GM12873 (cell line): Measurements from ENCODE around the gene CPT1A.

ENCODE experiments used
- TF ChIP-seq, protein P1 (sequence below): IDR thresholded peaks from 2 replicates; pipeline ENCODE4 v1.5.1; 2012; ENCODE audit warnings: low read depth, mild to moderate bottlenecking, moderate library complexity, low read length, control low read depth; ENCODE audit not compliant: insufficient read depth; ENCODE audit errors: missing control alignments

CPT1A gene

DNA sequence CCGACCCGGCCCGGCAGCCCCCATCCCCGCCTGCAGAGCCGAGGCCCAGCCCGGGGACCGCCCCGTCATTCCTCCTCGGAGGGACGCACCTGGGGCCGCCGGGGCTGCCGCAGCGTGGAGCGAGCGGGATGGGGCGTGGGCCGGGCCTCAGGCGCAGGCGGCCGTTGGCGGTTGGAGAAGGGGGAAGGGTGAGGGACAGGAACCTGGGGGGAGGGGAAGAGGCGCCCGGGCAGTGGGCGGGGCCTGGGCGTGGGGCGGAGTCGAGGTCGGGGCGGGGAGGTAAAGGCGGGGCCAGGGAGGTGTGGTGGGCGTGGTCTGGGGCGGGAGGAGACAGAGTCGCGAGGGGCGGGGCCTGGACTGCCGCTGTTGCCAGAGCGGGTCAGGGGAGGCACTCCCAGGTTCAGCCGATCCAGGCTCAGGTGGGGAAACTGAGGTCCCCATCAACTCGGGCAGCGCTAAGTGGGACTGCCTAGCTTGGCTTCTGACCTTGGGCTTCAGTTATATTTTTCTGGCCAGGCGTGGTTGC lies 90.3 kb downstream of the CPT1A start, which contains the start of gene TESMIN:
Gene TESMIN (minus strand): TSS at position 190 of the 526 bp plus-strand sequence. CDS start 860 bp downstream, outside the sequence.
- TF ChIP-seq, protein P1, sequence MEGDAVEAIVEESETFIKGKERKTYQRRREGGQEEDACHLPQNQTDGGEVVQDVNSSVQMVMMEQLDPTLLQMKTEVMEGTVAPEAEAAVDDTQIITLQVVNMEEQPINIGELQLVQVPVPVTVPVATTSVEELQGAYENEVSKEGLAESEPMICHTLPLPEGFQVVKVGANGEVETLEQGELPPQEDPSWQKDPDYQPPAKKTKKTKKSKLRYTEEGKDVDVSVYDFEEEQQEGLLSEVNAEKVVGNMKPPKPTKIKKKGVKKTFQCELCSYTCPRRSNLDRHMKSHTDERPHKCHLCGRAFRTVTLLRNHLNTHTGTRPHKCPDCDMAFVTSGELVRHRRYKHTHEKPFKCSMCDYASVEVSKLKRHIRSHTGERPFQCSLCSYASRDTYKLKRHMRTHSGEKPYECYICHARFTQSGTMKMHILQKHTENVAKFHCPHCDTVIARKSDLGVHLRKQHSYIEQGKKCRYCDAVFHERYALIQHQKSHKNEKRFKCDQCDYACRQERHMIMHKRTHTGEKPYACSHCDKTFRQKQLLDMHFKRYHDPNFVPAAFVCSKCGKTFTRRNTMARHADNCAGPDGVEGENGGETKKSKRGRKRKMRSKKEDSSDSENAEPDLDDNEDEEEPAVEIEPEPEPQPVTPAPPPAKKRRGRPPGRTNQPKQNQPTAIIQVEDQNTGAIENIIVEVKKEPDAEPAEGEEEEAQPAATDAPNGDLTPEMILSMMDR: no peak

DNA sequence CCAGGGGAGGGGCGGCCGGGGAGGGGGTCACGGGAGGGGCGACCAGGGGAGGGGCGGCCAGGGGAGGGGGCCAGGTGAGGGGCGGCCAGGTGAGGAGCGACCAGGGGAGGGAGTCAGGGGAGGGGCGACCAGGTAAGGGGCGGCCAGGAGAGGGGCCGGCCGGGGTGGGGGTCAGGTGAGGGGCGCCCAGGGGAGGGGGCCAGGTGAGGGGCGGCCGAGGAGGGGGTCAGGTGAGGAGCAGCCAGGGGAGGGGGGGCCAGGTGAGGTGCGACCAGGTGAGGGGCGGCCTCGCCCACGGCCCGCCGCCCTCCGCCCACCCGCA lies 90.8 kb downstream of the CPT1A start:
- TF ChIP-seq, protein P1: no peak

DNA sequence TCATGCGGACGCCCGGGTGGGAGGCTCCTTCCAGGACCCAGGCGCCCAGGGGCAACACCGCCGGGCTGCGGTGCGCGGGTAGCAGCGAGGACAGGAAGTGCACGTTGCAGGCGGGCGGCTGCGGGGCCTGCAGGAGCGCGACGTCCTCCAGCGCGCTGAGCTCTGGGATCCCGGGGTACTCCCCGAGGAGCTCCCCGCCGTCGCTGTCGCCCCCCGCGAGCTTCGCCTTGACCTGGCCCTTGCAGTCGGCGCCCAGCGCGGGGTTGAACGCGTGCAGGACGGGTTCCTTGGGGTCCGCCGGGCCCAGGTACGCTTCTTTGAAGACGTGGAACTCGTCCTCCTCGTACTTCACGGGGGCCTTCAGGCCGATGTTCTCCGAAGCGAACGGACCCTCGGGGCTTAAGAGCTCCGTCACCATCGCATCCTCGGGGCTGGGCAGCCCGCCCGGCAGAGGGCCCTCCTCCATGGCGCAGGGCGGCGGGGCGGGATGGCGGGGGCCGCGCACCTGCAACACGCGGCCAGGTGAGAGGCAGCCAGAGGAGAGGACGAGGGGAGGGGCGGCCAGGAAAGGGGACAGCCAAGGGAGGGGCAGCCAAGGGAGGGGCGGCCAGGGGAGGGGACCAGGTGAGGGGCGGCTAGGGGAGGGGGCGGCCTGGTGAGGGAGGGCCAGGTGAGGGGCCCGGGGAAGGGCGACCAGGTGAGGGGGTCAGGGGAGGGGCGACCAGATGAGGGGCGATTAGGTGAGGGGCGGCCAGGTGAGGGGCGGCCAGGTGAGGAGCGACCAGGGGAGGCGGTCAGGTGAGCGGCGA lies 91.3 kb downstream of the CPT1A start:
- TF ChIP-seq, protein P1: no peak

DNA sequence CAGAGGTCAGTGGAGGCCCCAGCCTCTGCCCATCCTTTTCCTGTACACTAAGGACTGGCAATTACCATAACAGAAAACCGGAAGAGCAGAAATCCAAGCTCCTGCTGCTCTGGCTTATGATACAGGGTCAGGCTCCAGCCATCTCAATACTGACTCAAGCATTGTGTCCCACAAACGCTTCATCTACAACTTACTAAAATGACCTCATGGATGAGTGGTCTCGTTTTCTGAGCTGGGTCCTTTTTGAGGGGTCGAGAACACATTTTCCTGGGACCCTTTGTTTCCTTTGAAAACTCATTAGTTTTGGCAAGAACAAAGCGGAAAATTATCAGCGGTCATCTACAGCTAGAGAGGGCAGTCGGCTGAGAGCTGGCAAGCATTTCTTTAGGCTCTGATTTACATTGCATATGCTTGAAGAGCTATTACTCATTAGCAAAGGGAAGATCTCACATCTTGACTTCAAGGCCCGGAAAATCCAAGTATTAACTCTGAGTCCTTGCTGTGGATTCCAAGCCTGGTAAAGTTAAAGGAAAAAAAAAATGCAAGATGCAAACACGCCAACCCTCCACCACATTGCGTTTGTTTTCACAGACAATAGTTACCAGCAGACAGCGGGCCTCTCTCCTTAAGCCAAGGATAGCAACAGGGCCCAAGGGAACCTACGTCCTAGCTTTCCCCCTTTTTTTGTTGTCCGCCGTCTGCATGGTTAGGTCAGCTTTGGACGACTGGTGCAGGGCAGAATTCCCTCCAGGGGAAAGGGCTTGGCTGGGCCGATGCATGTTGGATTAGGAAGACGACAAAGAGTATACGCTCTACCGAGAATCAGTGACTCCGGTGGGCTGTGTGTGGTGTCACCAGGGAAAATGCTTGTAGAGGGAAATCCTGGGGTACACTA lies 92.2 kb downstream of the CPT1A start:
- TF ChIP-seq, protein P1: no peak

DNA sequence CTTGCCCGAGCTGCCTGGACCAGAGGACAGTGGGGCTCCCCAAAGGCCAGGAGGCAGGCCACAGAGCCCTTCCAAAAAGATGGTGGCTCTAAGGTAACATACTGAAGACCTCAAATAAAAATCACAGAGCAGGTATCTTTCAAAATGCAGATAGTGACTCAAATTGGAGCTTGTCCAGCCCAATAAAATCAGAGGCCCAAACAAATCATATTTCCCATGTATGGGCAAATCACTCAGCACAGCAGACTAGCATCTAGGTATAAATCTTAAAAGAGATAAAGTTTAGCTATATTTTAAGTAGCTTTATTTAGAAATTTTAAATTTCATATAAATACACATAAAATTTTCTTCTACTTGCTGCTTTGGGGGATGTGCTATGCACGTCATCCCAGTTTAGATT lies 93.7 kb downstream of the CPT1A start:
- TF ChIP-seq, protein P1: no peak

DNA sequence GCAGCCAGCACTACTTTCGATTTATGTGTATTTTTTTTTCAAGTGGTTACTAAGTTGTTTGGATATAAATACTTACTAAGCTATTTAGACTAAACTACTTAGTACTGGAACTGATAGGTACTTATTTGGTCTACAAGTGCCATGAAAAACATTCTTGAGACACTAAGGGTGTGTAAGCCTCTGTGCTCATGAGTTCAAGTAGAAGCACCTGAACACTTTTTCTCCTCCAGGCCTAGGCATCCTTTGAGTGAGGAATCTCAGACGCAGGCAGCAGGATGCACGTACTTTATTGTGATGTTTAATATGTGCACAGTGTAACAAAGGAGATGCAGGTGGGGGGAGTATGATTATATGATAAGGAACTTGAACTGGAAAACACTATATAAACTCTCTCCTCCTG lies 98.2 kb downstream of the CPT1A start:
- TF ChIP-seq, protein P1: no peak

DNA sequence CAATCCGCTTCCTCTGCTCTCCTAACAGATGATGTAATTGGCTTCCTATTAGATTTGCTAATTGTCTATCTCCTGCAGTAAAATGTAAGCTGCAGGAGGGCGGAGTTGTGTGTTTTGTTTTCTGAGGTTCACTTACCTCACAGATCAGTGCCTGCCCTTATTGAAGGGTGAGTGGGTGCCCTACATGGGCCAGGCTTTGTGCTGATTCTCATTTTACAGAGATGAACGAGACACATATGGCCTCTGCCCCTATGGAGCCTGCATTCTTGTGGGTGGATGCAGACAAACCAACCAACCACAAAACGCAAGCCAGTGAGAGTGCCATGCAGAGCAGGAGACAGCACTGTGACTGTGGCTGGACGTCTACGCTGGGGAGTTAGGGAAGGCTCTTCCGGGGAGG lies 100.3 kb downstream of the CPT1A start:
- TF ChIP-seq, protein P1: no peak
